SK-N-SH (cell line): Measurements from ENCODE around the gene DPF1. TPM values are rescaled to one million over a fixed set of nuclear protein-coding genes. Genes with fewer than 3 reads are reported as not detected.

Source experiments
- CTCF ChIA-PET: fragments of 300-600, 350-600 bp; formaldehyde crosslinking; extraction: SDS; loops from one replicate; lab custom pipeline; 2021; lab: Yijun Ruan, JAX
- POLR2A ChIA-PET: fragments of 350-600 bp; sonication (Branson Sonifier 250); formaldehyde crosslinking; extraction: SDS; loops from one replicate; lab custom pipeline; 2020; ENCODE audit warnings: antibody characterized with exemption, inconsistent platforms; lab: Yijun Ruan, JAX
- DNase-seq: peaks from one replicate; pipeline ENCODE4 v3.0.0; 2012
- H2AFZ ChIP-seq: fragments of 200-600 bp; sonication (generic); 2 replicates; pipeline ENCODE4 v1.8.1; 2016; ENCODE audit warnings: antibody characterized with exemption, mild to moderate bottlenecking, low read depth
- H3F3A ChIP-seq: fragments of 200-600 bp; sonication (generic); replicated peaks from 2 replicates; pipeline ENCODE3; 2016; ENCODE audit warnings: antibody characterized with exemption, mild to moderate bottlenecking; ENCODE audit not compliant: insufficient read depth
- H3K27ac ChIP-seq, 2 experiments: fragments of 200-500 bp in 1 of 2; fragments of 200-600 bp in 1 of 2; sonication (Bioruptor generic) in 1 of 2; sonication (generic), shearing (Covaris generic) in 1 of 2; 2 replicates each; pipeline versions ENCODE4 v1.5.1 to v1.6.1; 2014 to 2016; ENCODE audit warnings: low read depth in 2 of 2, inconsistent platforms in 1 of 2, low read length in 1 of 2, mild to moderate bottlenecking in 1 of 2, mixed read lengths in 1 of 2
- H3K27me3 ChIP-seq: fragments of 200-600 bp; sonication (generic), shearing (Covaris generic); 2 replicates; pipeline ENCODE4 v1.6.1; 2016; ENCODE audit warnings: mixed run types; ENCODE audit not compliant: insufficient read depth
- H3K36me3 ChIP-seq, 2 experiments: fragments of 200-500 bp in 1 of 2; fragments of 200-600 bp in 1 of 2; sonication (Bioruptor generic) in 1 of 2; sonication (generic) in 1 of 2; replicated peaks in 1 of 2; 2 replicates each; pipeline versions ENCODE3 to v1.5.1; 2014 to 2016; ENCODE audit warnings: low read length in 1 of 2, mild to moderate bottlenecking in 1 of 2; ENCODE audit not compliant: insufficient read depth in 2 of 2, control insufficient read depth in 1 of 2
- H3K4me1 ChIP-seq, 2 experiments: fragments of 200-500 bp in 1 of 2; fragments of 200-600 bp in 1 of 2; sonication (Bioruptor generic) in 1 of 2; sonication (generic), shearing (Covaris generic) in 1 of 2; 2 replicates each; pipeline versions ENCODE4 v1.5.1 to v1.6.1; 2014 to 2016; ENCODE audit warnings: low read depth in 1 of 2, low read length in 1 of 2, mixed run types in 1 of 2; ENCODE audit not compliant: insufficient read depth in 2 of 2, control insufficient read depth in 1 of 2
- H3K4me2 ChIP-seq: fragments of 200-600 bp; sonication (generic), shearing (Covaris generic); 2 replicates; pipeline ENCODE4 v1.6.1; 2017; ENCODE audit warnings: mixed run types
- H3K4me3 ChIP-seq, 2 experiments: fragments of 200-500 bp in 1 of 2; fragments of 200-600 bp in 1 of 2; sonication (Bioruptor generic) in 1 of 2; sonication (generic), shearing (Covaris generic) in 1 of 2; 2 replicates each; pipeline versions ENCODE4 v1.5.1 to v1.8.1; 2014 to 2016; ENCODE audit warnings: low read depth in 2 of 2, inconsistent platforms in 1 of 2, low read length in 1 of 2, mild to moderate bottlenecking in 1 of 2, mixed read lengths in 1 of 2, moderate library complexity in 1 of 2
- H3K79me2 ChIP-seq: fragments of 200-600 bp; sonication (generic); 2 replicates; pipeline ENCODE4 v1.8.1; 2017; ENCODE audit warnings: mild to moderate bottlenecking; ENCODE audit not compliant: insufficient read depth
- H3K9ac ChIP-seq: fragments of 200-600 bp; sonication (generic); 2 replicates; pipeline ENCODE4 v1.6.1; 2017; ENCODE audit warnings: mixed run types
- H3K9me2 ChIP-seq: fragments of 200-600 bp; sonication (generic); 2 replicates; pipeline ENCODE4 v1.6.1; 2017; ENCODE audit warnings: mixed run types
- H3K9me3 ChIP-seq: fragments of 200-600 bp; sonication (generic); 2 replicates; pipeline ENCODE4 v1.6.1; 2017; ENCODE audit warnings: mixed run types, mild to moderate bottlenecking, moderate library complexity
- H4K20me1 ChIP-seq: fragments of 200-600 bp; sonication (generic); 2 replicates; pipeline ENCODE4 v1.6.1; 2017; ENCODE audit warnings: mild to moderate bottlenecking, mixed run types; ENCODE audit not compliant: insufficient read depth
- CHD2 ChIP-seq: fragments of 150-350 bp; IDR thresholded peaks from 2 replicates; pipeline ENCODE4 v1.6.1; 2018; ENCODE audit warnings: low read length; ENCODE audit not compliant: partially characterized antibody
- CTCF ChIP-seq: fragments of 200-600 bp; sonication (generic); IDR thresholded peaks from 2 replicates; pipeline ENCODE4 v1.6.1; 2017; ENCODE audit warnings: antibody characterized with exemption, mild to moderate bottlenecking, moderate library complexity
- ELF1 ChIP-seq: IDR thresholded peaks from 2 replicates; pipeline ENCODE4 v1.4.0; 2012
- EZH2phosphoT487 ChIP-seq: fragments of 200-600 bp; sonication (generic); IDR thresholded peaks from 2 replicates; pipeline ENCODE4 v1.6.1; 2017; ENCODE audit warnings: low read depth, mixed run types, mild to moderate bottlenecking, antibody characterized with exemption, moderate library complexity, borderline replicate concordance
- FOSL2 ChIP-seq: IDR thresholded peaks from 2 replicates; pipeline ENCODE4 v1.4.0; 2012; ENCODE audit warnings: low read depth, mild to moderate bottlenecking, moderate library complexity, borderline replicate concordance
- FOXM1 ChIP-seq: IDR thresholded peaks from 2 replicates; pipeline ENCODE4 v1.4.0; 2012; ENCODE audit warnings: low read depth, mild to moderate bottlenecking
- IRF3 ChIP-seq: fragments of 150-350 bp; IDR thresholded peaks from 2 replicates; pipeline ENCODE4 v1.6.1; 2016; ENCODE audit warnings: mild to moderate bottlenecking, low read depth, low read length
- JUND ChIP-seq: IDR thresholded peaks from 2 replicates; pipeline ENCODE4 v1.4.0; 2012
- MEF2A ChIP-seq: IDR thresholded peaks from 2 replicates; pipeline ENCODE4 v1.4.0; 2012; ENCODE audit warnings: low read depth, borderline replicate concordance
- NFIC ChIP-seq: IDR thresholded peaks from 2 replicates; pipeline ENCODE4 v1.4.0; 2012; ENCODE audit warnings: borderline replicate concordance
- NRF1 ChIP-seq: IDR thresholded peaks from 2 replicates; pipeline ENCODE4 v1.6.1; 2012; ENCODE audit warnings: low read depth, mild to moderate bottlenecking, low read length
- RAD21 ChIP-seq: IDR thresholded peaks from 2 replicates; pipeline ENCODE4 v1.6.1; 2012; ENCODE audit warnings: mild to moderate bottlenecking, low read length
- RXRA ChIP-seq: IDR thresholded peaks from 2 replicates; pipeline ENCODE4 v1.4.0; 2012; ENCODE audit warnings: low read depth, mild to moderate bottlenecking, borderline replicate concordance
- SIN3A ChIP-seq: IDR thresholded peaks from 2 replicates; pipeline ENCODE4 v1.6.1; 2012; ENCODE audit warnings: low read depth, mild to moderate bottlenecking, low read length, moderate library complexity, borderline replicate concordance
- SMC3 ChIP-seq: IDR thresholded peaks from 2 replicates; pipeline ENCODE4 v1.6.1; 2012; ENCODE audit warnings: low read depth, low read length, improper control_type of control experiment
- TCF12 ChIP-seq: IDR thresholded peaks from 2 replicates; pipeline ENCODE4 v1.4.0; 2012
- TEAD4 ChIP-seq: IDR thresholded peaks from 2 replicates; pipeline ENCODE4 v1.4.0; 2012; ENCODE audit warnings: mild to moderate bottlenecking, borderline replicate concordance; ENCODE audit not compliant: insufficient read depth
- USF1 ChIP-seq: IDR thresholded peaks from 2 replicates; pipeline ENCODE4 v1.4.0; 2012; ENCODE audit warnings: low read depth, borderline replicate concordance
- USF2 ChIP-seq: fragments of 150-350 bp; IDR thresholded peaks from 2 replicates; pipeline ENCODE4 v1.6.1; 2017; ENCODE audit warnings: antibody characterized with exemption, low read length, low read depth, borderline replicate concordance
- YY1 ChIP-seq: IDR thresholded peaks from 2 replicates; pipeline ENCODE4 v1.4.0; 2012; ENCODE audit warnings: low read depth, mild to moderate bottlenecking
- WGBS: methylation state at CpG from one replicate; pipeline ENCODE4 v1.1.6; 2017; ENCODE audit warnings: low lambda C conversion rate; 5-methylcytosine and 5-hydroxymethylcytosine counted together
- polyA plus RNA-seq, 3 experiments: library from polyadenylated mRNA; depleted of rRNA; stranded (reverse); fragments of >200 nt; gene quantifications; 2 replicates each; pipeline ENCODE4 v1.2.3, GENCODE V29; 2012

The DPF1 gene
- polyA plus RNA-seq, 1 of the 3 experiments (the other 2 are of a cell fraction), result 4.8 TPM

- Histone ChIP-seq H3K79me2 (no peaks in the 10 kb centered on the region), H3K27me3 (no peaks in the 10 kb centered on the region), H3K9me2 (no peaks in the 10 kb centered on the region), H3K27ac (no peak overlapping the region), H3K9ac (no peak overlapping the region), H3F3A (no peaks in the 10 kb centered on the region), H3K4me1 (no peaks in the 10 kb centered on the region; a peak in 1 of 4 replicates), H3K4me2 (no peak overlapping the region), H2AFZ (no peak overlapping the region), H3K4me3 (no peak overlapping the region), H4K20me1 (no peaks in the 10 kb centered on the region), H3K36me3 (peaks cover 0 to 15% of the 10 kb centered on the region in 2 experiments), H3K9me3 (no peaks in the 10 kb centered on the region)
- TF ChIP-seq SMC3 (no peak), CHD2 (no peak), NRF1 (no peak), TCF12 (no peak), FOSL2 (no peak), TEAD4 (no peak), NFIC (no peak), YY1 (no peak), SIN3A (no peak), ELF1 (no peak), CTCF (no peak), RXRA (no peak), USF1 (no peak), USF2 (no peak), JUND (no peak), MEF2A (no peak), FOXM1 (no peak), RAD21 (no peak), IRF3 (no peak), EZH2phosphoT487 (no peak)
- WGBS, result 92% methylated on average over 18 of the region's 23 CpGs
- CTCF ChIA-PET, result interaction anchor here (1.0 to 1.7 kb wide), 2 partner anchors 37 to 55 kb away, joined by 3 to 5 read pairs; no protein-coding TSS in a partner anchor
- POLR2A ChIA-PET, result no interaction called here
- DNase-seq, result no peak
These were observed 26.9 kb downstream of the DPF1 start for GRCh38 chr19:38196948-38197656.
